HepG2 (cell line): ENCODE data around the gene RIPOR1. TPM values are rescaled to one million over a fixed set of nuclear protein-coding genes. Genes with fewer than 3 reads are reported as not detected.

Source experiments
- ATAC-seq: fragments of 200-7000 bp; cut with Tn5 transposase; 3 replicates; pipeline ENCODE4 v1.9.1; 2020; ENCODE audit warnings: mild to moderate bottlenecking, moderate library complexity
- BruUV-seq: library from RNA; stranded (reverse); fragments of 400-500 nt; replicated peaks from 2 replicates; lab custom pipeline; 2021; lab: Mats Ljungman, UMichigan
- CTCF ChIA-PET: fragments of 300-600 bp; formaldehyde crosslinking; extraction: SDS; loops from one replicate; lab custom pipeline; 2021; ENCODE audit warnings: low total read pairs, inconsistent platforms, low intra/inter-chr PET ratio; lab: Yijun Ruan, JAX
- POLR2A ChIA-PET: fragments of 350-600 bp; sonication (Branson Sonifier 250); formaldehyde crosslinking; loops from one replicate; lab custom pipeline; 2020; ENCODE audit warnings: antibody characterized with exemption, inconsistent platforms; lab: Yijun Ruan, JAX
- DNase-seq: peaks from one replicate; pipeline ENCODE4 v3.0.0-alpha.2; 2015; ENCODE audit warnings: low spot score
- FAIRE-seq: peaks from 3 replicates; lab custom pipeline; 2011; peaks lifted over from hg19 to GRCh38; lab: Jason Lieb, UNC
- H2AFZ ChIP-seq: one replicate; pipeline ENCODE4 v1.6.1; 2011; ENCODE audit warnings: low read length, inconsistent platforms
- H3K27ac ChIP-seq: fragments of 300-600 bp; 3 replicates; pipeline ENCODE4 v1.8.0; 2011; ENCODE audit warnings: mixed run types, mild to moderate bottlenecking, mixed read lengths, low read length, inconsistent platforms; ENCODE audit not compliant: insufficient read depth; ENCODE audit errors: extremely low read length
- H3K27me3 ChIP-seq, 2 experiments: fragments of 200-600 bp in 1 of 2; 2 replicates in 1 of 2; 3 replicates in 1 of 2; pipeline versions ENCODE4 v1.6.0 to v1.8.0; 2011; ENCODE audit warnings: low read length in 2 of 2, mild to moderate bottlenecking in 2 of 2, moderate library complexity in 2 of 2, inconsistent platforms in 1 of 2; ENCODE audit not compliant: insufficient read depth in 2 of 2, control insufficient read depth in 1 of 2
- H3K36me3 ChIP-seq, 2 experiments: fragments of 200-600 bp in 1 of 2; replicated peaks in 1 of 2; 2 replicates in 1 of 2; 3 replicates in 1 of 2; pipeline versions ENCODE4 v1.5.1 to v1.8.0; 2011; ENCODE audit warnings: low read length in 2 of 2, inconsistent platforms in 1 of 2; ENCODE audit not compliant: insufficient read depth in 2 of 2, control insufficient read depth in 1 of 2
- H3K4me1 ChIP-seq: 2 replicates; pipeline ENCODE4 v1.5.1; 2012; ENCODE audit warnings: low read length, inconsistent platforms; ENCODE audit not compliant: insufficient read depth
- H3K4me2 ChIP-seq: 2 replicates; pipeline ENCODE4 v1.6.0; 2011; ENCODE audit warnings: low read depth, low read length, inconsistent platforms
- H3K4me3 ChIP-seq, 3 experiments: fragments of 200-600 bp in 1 of 3; sonication (generic), shearing (Covaris generic) in 1 of 3; replicated peaks in 1 of 3; 2 replicates each; pipeline ENCODE4 v1.5.1; 2011 to 2016; ENCODE audit warnings: low read length in 3 of 3, inconsistent platforms in 2 of 3, low read depth in 2 of 3, mild to moderate bottlenecking in 2 of 3, control low read depth in 1 of 3, mixed read lengths in 1 of 3; ENCODE audit not compliant: insufficient read depth in 1 of 3
- H3K79me2 ChIP-seq: one replicate; pipeline ENCODE4 v1.6.1; 2011; ENCODE audit warnings: low read length, inconsistent platforms; ENCODE audit not compliant: insufficient read depth
- H3K9ac ChIP-seq: 2 replicates; pipeline ENCODE4 v1.6.0; 2011; ENCODE audit warnings: mild to moderate bottlenecking, low read depth, low read length, inconsistent platforms; ENCODE audit not compliant: insufficient read depth
- H3K9me3 ChIP-seq: 2 replicates; pipeline ENCODE4 v1.5.1; 2012; ENCODE audit warnings: mild to moderate bottlenecking, low read length
- H4K20me1 ChIP-seq: 2 replicates; pipeline ENCODE4 v1.6.0; 2011; ENCODE audit warnings: inconsistent platforms, mild to moderate bottlenecking, low read length, moderate library complexity; ENCODE audit not compliant: insufficient read depth
- KLF9 ChIP-seq: IDR thresholded peaks from 2 replicates; pipeline ENCODE4 v1.6.1; 2016; ENCODE audit warnings: low read depth
- MXI1 ChIP-seq: IDR thresholded peaks from 3 replicates; pipeline ENCODE4 v1.6.1; 2012; ENCODE audit warnings: low read depth, low read length, inconsistent platforms, borderline replicate concordance
- MZF1 ChIP-seq: sonication (generic); formaldehyde crosslinking; IDR thresholded peaks from 2 replicates; pipeline ENCODE4 v1.8.1; 2023; ENCODE audit warnings: mild to moderate bottlenecking, missing genetic modification reagents, borderline replicate concordance
- PHF20 ChIP-seq: sonication (generic); formaldehyde crosslinking; IDR thresholded peaks from 2 replicates; pipeline ENCODE4 v1.5.0; 2020; ENCODE audit warnings: mild to moderate bottlenecking, missing genetic modification reagents
- RBFOX2 ChIP-seq: fragments of 200-400 bp; formaldehyde crosslinking; IDR thresholded peaks from 2 replicates; pipeline ENCODE4 v1.6.1; 2017; ENCODE audit warnings: low read depth, mild to moderate bottlenecking, low read length
- REXO4 ChIP-seq: sonication (generic); formaldehyde crosslinking; IDR thresholded peaks from 2 replicates; pipeline ENCODE4 v1.8.0; 2022; ENCODE audit warnings: missing genetic modification reagents, mild to moderate bottlenecking, borderline replicate concordance
- SRY ChIP-seq: sonication (generic); formaldehyde crosslinking; IDR thresholded peaks from 2 replicates; pipeline ENCODE4 v1.8.0; 2022; ENCODE audit warnings: mild to moderate bottlenecking, missing genetic modification reagents
- TARDBP ChIP-seq: sonication (generic); formaldehyde crosslinking; IDR thresholded peaks from 2 replicates; pipeline ENCODE4 v1.8.0; 2022; ENCODE audit warnings: mild to moderate bottlenecking, missing genetic modification reagents
- TMF1 ChIP-seq: sonication (generic); formaldehyde crosslinking; IDR thresholded peaks from 2 replicates; pipeline ENCODE4 v1.8.1; 2022; ENCODE audit warnings: low read depth, missing genetic modification reagents
- TP53 ChIP-seq: sonication (generic); formaldehyde crosslinking; conservative IDR thresholded peaks from 2 replicates; pipeline ENCODE4 v1.4.0; 2020; ENCODE audit warnings: missing genetic modification reagents
- ZFYVE20 ChIP-seq: sonication (generic); formaldehyde crosslinking; IDR thresholded peaks from 2 replicates; pipeline ENCODE4 v1.8.0; 2023; ENCODE audit warnings: low read depth, mild to moderate bottlenecking, moderate library complexity, missing genetic modification reagents, borderline replicate concordance
- ZNF10 ChIP-seq: sonication (generic); formaldehyde crosslinking; IDR thresholded peaks from 2 replicates; pipeline ENCODE4 v1.4.0; 2020; ENCODE audit warnings: mild to moderate bottlenecking, low read depth, missing genetic modification reagents, borderline replicate concordance
- ZNF432 ChIP-seq: sonication (generic); formaldehyde crosslinking; IDR thresholded peaks from 2 replicates; pipeline ENCODE4 v1.5.0; 2020; ENCODE audit warnings: missing genetic modification reagents, mild to moderate bottlenecking, borderline replicate concordance
- whole genome bisulfite sequencing: methylation state at CpG from one replicate; pipeline ENCODE4 v1.1.6; 2017; ENCODE audit warnings: low lambda C conversion rate; 5-methylcytosine and 5-hydroxymethylcytosine counted together
- in situ Hi-C: cut with HindIII; loops from 2 replicates; pipeline ENCODE4 v1.10.0; 2017; ENCODE audit warnings: low pct_unique_long_range_greater_than_20kb; ENCODE audit not compliant: extremely low pct_ligation_motif_present
- intact Hi-C: fragments of 100-400 bp; cut with micrococcal nuclease; formaldehyde crosslinking; loops from one replicate; pipeline ENCODE4 v1.10.0; 2022; ENCODE audit not compliant: unreplicated experiment
- polyA plus RNA-seq, 8 experiments: library from polyadenylated mRNA; depleted of rRNA in 3 of 8; stranded (reverse) in 7 of 8; unstranded in 1 of 8; fragments of >200 nt; fragmentation: Illumina TruSeq in 4 of 8; extraction: Trizol in 4 of 8; gene quantifications; 2 replicates each; pipeline versions ENCODE4 v1.2.1 to v1.2.3, GENCODE V29; 2011 to 2016; ENCODE audit warnings: low read depth in 4 of 8, missing spikeins in 1 of 8, mixed read lengths in 1 of 8; ENCODE audit not compliant: insufficient read depth in 1 of 8
- total RNA-seq, 5 experiments: library from RNA; depleted of rRNA; stranded (reverse); fragments of >200 nt; fragmentation: Illumina TruSeq; extraction: Trizol; gene quantifications; 2 replicates each; pipeline ENCODE4 v1.2.3, GENCODE V29; 2016; ENCODE audit warnings: low read depth in 1 of 5
- TF ChIP-seq, protein P1 (sequence below): sonication (generic); formaldehyde crosslinking; IDR thresholded peaks from 2 replicates; pipeline ENCODE4 v1.4.0; 2020; ENCODE audit warnings: missing genetic modification reagents
- TF ChIP-seq, protein P2 (sequence below): sonication (generic); formaldehyde crosslinking; IDR thresholded peaks from 2 replicates; pipeline ENCODE4 v1.8.1; 2022; ENCODE audit warnings: mild to moderate bottlenecking, missing genetic modification reagents
- TF ChIP-seq, protein P3 (sequence below): sonication (generic); formaldehyde crosslinking; IDR thresholded peaks from 2 replicates; pipeline ENCODE4 v1.8.0; 2022; ENCODE audit warnings: missing genetic modification reagents, mild to moderate bottlenecking, inconsistent platforms, borderline replicate concordance
- TF ChIP-seq, protein P4 (sequence below): sonication (generic); formaldehyde crosslinking; IDR thresholded peaks from 2 replicates; pipeline ENCODE4 v1.9.0; 2021; ENCODE audit warnings: missing genetic modification reagents, borderline replicate concordance

Gene RIPOR1
- total and polyA plus RNA-seq, 2 of the 13 experiments (the other 11 are each of a cell fraction or from before 2014, with no cell fraction given), result 4.6 to 8.1 TPM

DNA sequence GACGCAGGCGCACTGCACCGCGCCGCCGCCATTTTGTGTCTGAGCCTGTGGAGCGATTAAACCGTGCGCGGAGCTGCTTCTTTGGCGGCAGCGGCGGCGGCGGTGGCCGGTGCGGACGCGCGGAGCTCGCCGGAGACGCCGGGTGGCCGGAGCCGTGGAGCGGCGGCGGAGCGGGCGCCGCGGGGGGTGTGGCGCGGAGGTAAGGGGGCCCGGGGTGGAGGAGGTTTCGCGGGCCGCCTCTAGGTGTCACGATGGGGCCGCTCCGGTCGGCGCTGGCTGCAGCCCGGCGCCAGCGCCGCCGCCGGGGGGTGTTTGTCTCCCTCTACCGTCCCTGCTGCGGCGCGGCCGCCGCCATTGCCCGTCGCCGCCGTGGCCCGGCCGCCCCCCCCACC lies 33.9 kb downstream of the RIPOR1 start, which contains the start of gene CTCF (continued):
- no peak for TF ChIP-seq ZNF10
- TF ChIP-seq, protein P1, sequence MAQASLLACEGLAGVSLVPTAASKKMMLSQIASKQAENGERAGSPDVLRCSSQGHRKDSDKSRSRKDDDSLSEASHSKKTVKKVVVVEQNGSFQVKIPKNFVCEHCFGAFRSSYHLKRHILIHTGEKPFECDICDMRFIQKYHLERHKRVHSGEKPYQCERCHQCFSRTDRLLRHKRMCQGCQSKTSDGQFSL (CRISPR knock-in tag), result peak; percentile 73; the same call in 1 of the 2 replicates
- TF ChIP-seq, protein P2, sequence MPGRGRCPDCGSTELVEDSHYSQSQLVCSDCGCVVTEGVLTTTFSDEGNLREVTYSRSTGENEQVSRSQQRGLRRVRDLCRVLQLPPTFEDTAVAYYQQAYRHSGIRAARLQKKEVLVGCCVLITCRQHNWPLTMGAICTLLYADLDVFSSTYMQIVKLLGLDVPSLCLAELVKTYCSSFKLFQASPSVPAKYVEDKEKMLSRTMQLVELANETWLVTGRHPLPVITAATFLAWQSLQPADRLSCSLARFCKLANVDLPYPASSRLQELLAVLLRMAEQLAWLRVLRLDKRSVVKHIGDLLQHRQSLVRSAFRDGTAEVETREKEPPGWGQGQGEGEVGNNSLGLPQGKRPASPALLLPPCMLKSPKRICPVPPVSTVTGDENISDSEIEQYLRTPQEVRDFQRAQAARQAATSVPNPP (CRISPR knock-in tag), result peak; percentile 62; the same call in 1 of the 2 replicates
- peak; percentile 7; the same call in 1 of the 2 replicates for TF ChIP-seq RBFOX2
- TF ChIP-seq ZNF432, result no peak
- TF ChIP-seq TMF1 (CRISPR knock-in tag), result peak; percentile 18; the same call in 1 of the 2 replicates
- TF ChIP-seq, all 625 proteins: peak for 29

DNA sequence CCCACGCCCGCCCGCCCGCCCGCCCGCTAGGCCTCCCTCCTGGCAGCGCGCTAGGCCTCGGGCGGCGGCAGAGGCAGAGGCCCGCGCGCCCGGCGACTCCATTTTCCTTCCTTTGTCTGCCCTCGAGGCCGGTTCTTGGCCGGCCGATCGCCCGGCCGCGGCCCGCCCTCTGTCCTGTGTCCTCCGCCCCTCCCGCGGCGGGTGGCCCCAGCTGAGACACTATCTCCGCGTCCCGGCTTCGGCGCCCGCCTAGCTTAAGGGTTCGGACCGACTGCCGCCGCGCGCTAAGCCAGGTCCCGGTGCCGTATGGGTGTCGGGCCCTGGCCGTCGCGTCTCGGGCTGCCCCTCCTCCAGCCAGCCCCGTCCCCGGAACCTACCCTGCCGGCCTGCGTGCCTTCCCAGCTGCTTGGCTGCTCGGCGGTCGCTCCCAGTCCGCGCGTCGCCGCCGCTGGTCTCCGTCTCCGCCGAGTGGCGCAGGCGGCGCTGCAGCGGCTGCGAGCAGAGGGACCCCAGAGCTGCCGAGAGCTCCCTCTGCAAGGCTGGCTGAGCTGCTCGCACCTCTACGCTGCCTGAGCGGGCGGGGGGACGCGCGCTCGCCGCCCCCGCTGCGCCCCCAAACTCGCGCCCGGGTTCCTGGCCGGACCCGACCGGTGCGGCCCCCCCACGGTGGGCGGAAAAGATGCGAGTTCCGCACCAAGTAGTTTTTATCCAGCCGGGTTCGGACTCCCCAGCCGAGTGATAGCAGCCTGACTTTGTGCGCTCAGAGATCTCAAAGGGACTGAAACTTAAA lies 34.5 kb downstream of the RIPOR1 start:
- H3K9me3 ChIP-seq, result no peaks in the 10 kb centered on the region
- ATAC-seq (peak; percentile 46), DNase-seq (peak; percentile 40), FAIRE-seq (no peak)
- H4K20me1 ChIP-seq, result no peaks in the 10 kb centered on the region; the same call in 1 of the 2 replicates
- peak overlapping the region; percentile 94 to 99 (median 95) for H3K4me3 ChIP-seq
- H3K27ac ChIP-seq, result peak overlapping the region; percentile 99
- 0% methylated on average over 2 of the region's 96 CpGs for WGBS
- intact Hi-C loops (loop anchor here (1.0 to 5.0 kb wide), 3 partner anchors 16 to 79 kb away; no protein-coding TSS in a partner anchor), in situ Hi-C loops (no loop called here)
- H3K9ac ChIP-seq, result peak overlapping the region; percentile 100
- H3K36me3 ChIP-seq, result no peaks in the 10 kb centered on the region
- peak overlapping the region; percentile 88 for H3K4me2 ChIP-seq
- POLR2A ChIA-PET, result interaction anchor here (0.7 to 3.4 kb wide), 18 partner anchors 13 to 517 kb away, joined by 3 to 28 read pairs (median 3); partner anchors contain the start of genes ACD, ATP6V0D1, C16orf86 and ENKD1
- CTCF ChIA-PET, result interaction anchor here (1.9 to 3.6 kb wide), 3 partner anchors 16 to 82 kb away, joined by 7 to 33 read pairs (median 14); partner anchors contain the start of gene CARMIL2
- H3K4me1 ChIP-seq, result peaks cover 46% of the 10 kb centered on the region
- H3K27me3 ChIP-seq, result no peaks in the 10 kb centered on the region; a peak in 1 of 5 replicates
- no TSS peak for BruUV-seq
- H2AFZ ChIP-seq, result no peak overlapping the region
- H3K79me2 ChIP-seq, result peaks cover 55% of the 10 kb centered on the region
- peak; percentile 73 for TF ChIP-seq TMF1 (CRISPR knock-in tag)
- no peak for TF ChIP-seq REXO4 (CRISPR knock-in tag)
- TF ChIP-seq SRY, result peak; percentile 90; the same call in 1 of the 2 replicates
- no peak for TF ChIP-seq TP53 (CRISPR knock-in tag)
- TF ChIP-seq, protein P3, sequence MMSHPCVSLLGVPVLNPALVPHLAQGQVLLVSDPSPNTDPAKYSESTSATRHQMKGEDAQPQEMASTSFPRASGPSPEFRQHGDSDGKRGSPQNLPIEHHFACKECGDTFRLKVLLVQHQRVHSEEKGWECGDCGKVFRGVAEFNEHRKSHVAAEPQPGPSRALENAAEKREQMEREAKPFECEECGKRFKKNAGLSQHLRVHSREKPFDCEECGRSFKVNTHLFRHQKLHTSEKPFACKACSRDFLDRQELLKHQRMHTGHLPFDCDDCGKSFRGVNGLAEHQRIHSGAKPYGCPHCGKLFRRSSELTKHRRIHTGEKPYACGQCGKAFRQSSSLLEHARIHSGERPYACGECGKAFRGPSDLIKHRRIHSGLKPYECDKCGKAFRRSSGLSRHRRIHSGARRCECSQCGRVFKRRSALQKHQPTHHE (CRISPR knock-in tag), result peak; percentile 68; the same call in 1 of the 2 replicates
- TF ChIP-seq, protein P4, sequence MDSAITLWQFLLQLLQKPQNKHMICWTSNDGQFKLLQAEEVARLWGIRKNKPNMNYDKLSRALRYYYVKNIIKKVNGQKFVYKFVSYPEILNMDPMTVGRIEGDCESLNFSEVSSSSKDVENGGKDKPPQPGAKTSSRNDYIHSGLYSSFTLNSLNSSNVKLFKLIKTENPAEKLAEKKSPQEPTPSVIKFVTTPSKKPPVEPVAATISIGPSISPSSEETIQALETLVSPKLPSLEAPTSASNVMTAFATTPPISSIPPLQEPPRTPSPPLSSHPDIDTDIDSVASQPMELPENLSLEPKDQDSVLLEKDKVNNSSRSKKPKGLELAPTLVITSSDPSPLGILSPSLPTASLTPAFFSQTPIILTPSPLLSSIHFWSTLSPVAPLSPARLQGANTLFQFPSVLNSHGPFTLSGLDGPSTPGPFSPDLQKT (CRISPR knock-in tag), result peak; percentile 48; the same call in 1 of the 2 replicates
- TF ChIP-seq ZFYVE20, result peak; percentile 88; the same call in 1 of the 2 replicates
- TF ChIP-seq KLF9, result 0 out of 2 replicates have a peak, but pooled peaks have one; percentile 22
- TF ChIP-seq MZF1 (CRISPR knock-in tag), result no peak
- TF ChIP-seq MXI1, result no peak
- TF ChIP-seq TARDBP (CRISPR knock-in tag), result no peak
- TF ChIP-seq PHF20, result 0 out of 2 replicates have a peak, but pooled peaks have one; percentile 41
